CD4-positive, alpha-beta T cell treated with Interleukin-4 for 1 hour (primary cell): ENCODE measurements around the gene PRDM12.

Experiments used
- DNase-seq, 2 donors: peaks; one replicate each; pipeline ENCODE4 v3.0.0-alpha.2; 2020 to 2022

Gene PRDM12

GRCh38 chr9:130732136-130732535 is 67.7 kb downstream of the PRDM12 start:
- DNase-seq: no peak
